BJ (cell line): ENCODE results near the gene SUSD5. TPM values are rescaled to one million over a fixed set of nuclear protein-coding genes. Genes with fewer than 3 reads are reported as not detected.

Experiments
- CTCF ChIA-PET: fragments of 350-600 bp; formaldehyde crosslinking; extraction: SDS; loops from one replicate; lab custom pipeline; 2021; ENCODE audit warnings: antibody characterized with exemption, inconsistent platforms; lab: Yijun Ruan, JAX
- POLR2A ChIA-PET: fragments of 300-600 bp; sonication (Branson Sonifier 250); formaldehyde crosslinking; extraction: SDS; loops from one replicate; lab custom pipeline; 2021; ENCODE audit warnings: antibody characterized with exemption; lab: Charles Lee
- DNase-seq: peaks from one replicate; pipeline ENCODE4 v3.0.0-alpha.2; 2011; ENCODE audit warnings: low read depth
- H3K27me3 ChIP-seq: 2 replicates; pipeline ENCODE4 v1.6.0; 2011; ENCODE audit warnings: low read length; ENCODE audit not compliant: control insufficient read depth, insufficient read depth
- H3K36me3 ChIP-seq: 2 replicates; pipeline ENCODE4 v1.5.1; 2011; ENCODE audit warnings: low read length; ENCODE audit not compliant: control insufficient read depth, insufficient read depth
- H3K4me3 ChIP-seq: 2 replicates; pipeline ENCODE4 v1.5.1; 2011; ENCODE audit warnings: low read depth, mild to moderate bottlenecking, control low read depth, low read length
- CTCF ChIP-seq: IDR thresholded peaks from 2 replicates; pipeline ENCODE4 v1.5.1; 2011; ENCODE audit warnings: low read depth, mild to moderate bottlenecking, control low read depth, inconsistent platforms, low read length, moderate library complexity; ENCODE audit not compliant: insufficient read depth
- polyA plus RNA-seq: library from polyadenylated mRNA; depleted of rRNA; stranded (reverse); fragments of >200 nt; gene quantifications from 2 replicates; pipeline ENCODE4 v1.2.3, GENCODE V29; 2011

SUSD5 gene
- polyA plus RNA-seq, 1 experiment: 2.5 TPM

GRCh38 chr3:33134026-33134625 is 84.5 kb downstream of the SUSD5 start:
- ChIA-PET CTCF (interaction anchor here (10.7 kb wide), 1 partner anchor 239 kb away, joined by 184 read pairs; no protein-coding TSS in a partner anchor), POLR2A (no interaction called here)
- Histone ChIP-seq H3K36me3 (peaks cover 10% of the 10 kb centered on the region), H3K27me3 (no peaks in the 10 kb centered on the region), H3K4me3 (no peak overlapping the region)
- no peak for TF ChIP-seq CTCF
- DNase-seq: no peak

- H3K4me3 ChIP-seq: no peak overlapping the region
- H3K36me3 ChIP-seq: peaks cover 10% of the 10 kb centered on the region
- ChIA-PET POLR2A (interaction anchor here (1.0 kb wide), 1 partner anchor 241 kb away, joined by 3 read pairs; no protein-coding TSS in a partner anchor), CTCF (interaction anchor here (0.7 to 10.7 kb wide), 35 partner anchors 8 to 655 kb away, joined by 3 to 184 read pairs (median 4); no protein-coding TSS in a partner anchor)
- no peak for DNase-seq
- H3K27me3 ChIP-seq: no peaks in the 10 kb centered on the region
- TF ChIP-seq CTCF: no peak
Observed at GRCh38 chr3:33132019-33132360, 86.6 kb downstream of the SUSD5 start.

GRCh38 chr3:33131331-33132018 is 87.1 kb downstream of the SUSD5 start:
- no peak for DNase-seq
- Histone ChIP-seq H3K4me3 (no peak overlapping the region), H3K36me3 (peaks cover 10% of the 10 kb centered on the region), H3K27me3 (no peaks in the 10 kb centered on the region)
- peak; percentile 62 for TF ChIP-seq CTCF
- ChIA-PET POLR2A (interaction anchor here (1.0 kb wide), 1 partner anchor 241 kb away, joined by 3 read pairs; no protein-coding TSS in a partner anchor), CTCF (interaction anchor here (0.7 to 10.7 kb wide), 39 partner anchors 9 to 656 kb away, joined by 3 to 184 read pairs (median 4); no protein-coding TSS in a partner anchor)

GRCh38 chr3:33130144-33130543 is 88.5 kb downstream of the SUSD5 start:
- ChIA-PET CTCF (interaction anchor here (2.0 to 10.7 kb wide), 3 partner anchors 11 to 243 kb away, joined by 7 to 184 read pairs (median 9); no protein-coding TSS in a partner anchor), POLR2A (no interaction called here)
- no peak overlapping the region for H3K4me3 ChIP-seq
- no peak for TF ChIP-seq CTCF
- no peak for DNase-seq
- no peaks in the 10 kb centered on the region for H3K27me3 ChIP-seq
- peaks cover 12% of the 10 kb centered on the region for H3K36me3 ChIP-seq

- no peak for TF ChIP-seq CTCF
- ChIA-PET CTCF (interaction anchor here (1.0 to 10.7 kb wide), 3 partner anchors 12 to 244 kb away, joined by 3 to 184 read pairs (median 7); no protein-coding TSS in a partner anchor), POLR2A (no interaction called here)
- peaks cover 10% of the 10 kb centered on the region for H3K36me3 ChIP-seq
- no peak overlapping the region for H3K4me3 ChIP-seq
- DNase-seq: no peak
- H3K27me3 ChIP-seq: no peaks in the 10 kb centered on the region
Observed at GRCh38 chr3:33128706-33129105, 89.9 kb downstream of the SUSD5 start.
